Measurements from ENCODE around the gene PIAS3.

- no peak for TF ChIP-seq CTCF (IDR thresholded peaks at IDR 0.05)
- no peak for TF ChIP-seq ZFX (IDR thresholded peaks at IDR 0.05; ENCODE audit: borderline replicate concordance)
These were observed 27.9 kb upstream of the PIAS3 start for GRCh38 chr1:145886816-145887215.
